ENCODE data around the gene SERINC1.
"Not testable (repeated sequence)": the region's sequence is repeated elsewhere in the genome, so short reads cannot be mapped to it uniquely, and the experiment has no call there.

SERINC1 gene

DNA sequence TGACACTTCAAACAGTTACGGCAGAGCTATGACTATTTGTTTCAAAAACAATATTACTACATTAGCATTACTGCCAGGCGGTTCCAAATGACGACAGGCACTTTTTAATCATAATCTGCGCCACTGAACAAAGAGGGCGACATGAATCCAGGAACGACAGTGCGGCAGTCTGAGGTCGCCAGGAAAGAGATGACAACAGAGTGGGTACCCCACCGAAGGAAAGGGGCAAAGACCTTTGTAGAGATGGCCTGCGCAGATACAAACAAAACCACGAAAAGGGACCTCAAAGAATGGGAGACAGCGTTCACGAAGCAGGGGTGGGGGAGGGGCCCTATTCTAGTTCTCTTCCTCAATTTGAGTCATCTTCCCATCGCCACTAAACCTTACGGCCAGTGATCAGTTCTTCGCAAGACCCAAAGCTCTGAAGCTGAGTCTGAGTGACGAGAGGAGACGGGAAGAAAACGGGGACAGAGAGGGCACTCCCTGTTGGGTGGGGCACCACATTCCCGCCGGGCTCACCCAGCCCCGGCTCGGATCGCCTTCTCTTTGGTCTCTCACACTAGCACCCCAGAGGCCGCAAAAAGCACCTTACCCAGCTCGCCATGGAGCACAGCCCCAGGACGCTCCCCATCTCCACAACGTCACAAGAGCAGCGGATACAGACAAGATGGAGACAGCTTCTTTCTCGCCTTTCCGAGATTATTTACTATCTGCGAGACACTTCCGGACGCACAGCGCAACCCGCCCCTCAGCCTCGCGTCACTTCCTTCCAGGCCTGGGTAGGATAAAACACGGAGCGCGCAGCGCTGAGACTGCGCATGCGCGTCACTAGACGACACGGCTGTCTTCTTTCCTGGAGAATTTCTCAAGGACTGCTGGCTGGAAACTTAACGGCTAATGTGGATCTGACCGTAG lies at the start of gene SERINC1:
TSS of gene SERINC1 (minus strand) at position 701 of the 915 bp plus-strand sequence. CDS start at position 631, 70 bp downstream.
- DNase-seq (ENCODE audit: low read depth, low spot score), result peak; percentile 86

DNA sequence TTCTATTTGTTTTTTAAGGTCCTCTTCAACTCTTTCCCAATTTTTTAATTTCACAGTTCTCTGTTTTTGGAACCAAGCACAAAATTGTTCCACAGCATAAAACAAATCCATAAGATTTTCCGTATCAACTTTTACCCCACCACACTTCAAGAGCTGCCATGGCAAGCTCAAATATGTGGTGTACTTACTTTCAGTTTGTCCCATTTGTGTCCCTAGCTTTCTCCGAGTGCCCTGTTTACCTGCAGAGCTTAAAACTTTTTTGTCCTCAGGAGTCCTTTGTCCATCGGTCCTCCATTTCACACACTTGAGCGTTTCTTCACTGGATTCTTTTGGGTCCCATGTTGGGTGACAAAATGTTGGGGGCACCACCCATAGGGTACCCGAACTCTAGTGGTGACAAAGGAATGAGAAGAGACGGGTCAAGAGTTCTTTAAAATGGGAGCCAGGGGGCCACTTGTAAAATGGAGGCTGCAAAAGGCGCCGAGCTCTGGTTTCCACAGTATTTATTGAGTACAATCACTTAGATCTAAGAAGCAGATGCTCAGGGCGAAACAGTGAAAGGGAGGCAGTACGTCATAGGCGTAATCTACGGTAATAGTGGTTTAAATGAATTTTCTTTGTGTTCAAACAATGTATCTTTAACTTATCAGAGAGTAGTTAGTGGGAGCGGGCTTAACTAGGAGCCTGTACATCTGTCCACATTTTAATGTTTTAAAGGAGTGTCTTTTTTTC lies 39.8 kb upstream of the SERINC1 start:
- no peak for DNase-seq (ENCODE audit: low read depth, low spot score)

DNA sequence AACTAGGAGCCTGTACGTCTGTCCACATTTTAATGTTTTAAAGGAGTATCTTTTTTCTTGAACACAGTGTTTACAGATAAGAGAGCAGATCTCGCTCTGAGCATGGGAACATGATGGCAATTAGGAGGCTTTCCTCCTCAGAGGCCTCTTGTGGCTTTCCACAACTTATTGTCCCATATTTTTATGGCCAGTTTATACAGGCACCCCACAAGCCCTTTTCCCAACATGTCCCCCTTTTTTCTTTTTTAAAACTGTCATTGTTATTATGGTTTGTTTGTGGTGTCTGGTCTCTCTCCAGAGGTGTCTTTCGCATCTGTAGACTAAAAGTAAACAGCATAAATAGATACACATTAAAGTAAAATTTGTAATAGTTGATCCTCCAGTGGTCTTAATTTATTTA lies 33.6 kb upstream of the SERINC1 start:
- not testable (repeated sequence) for DNase-seq (ENCODE audit: low read depth, low spot score)

DNA sequence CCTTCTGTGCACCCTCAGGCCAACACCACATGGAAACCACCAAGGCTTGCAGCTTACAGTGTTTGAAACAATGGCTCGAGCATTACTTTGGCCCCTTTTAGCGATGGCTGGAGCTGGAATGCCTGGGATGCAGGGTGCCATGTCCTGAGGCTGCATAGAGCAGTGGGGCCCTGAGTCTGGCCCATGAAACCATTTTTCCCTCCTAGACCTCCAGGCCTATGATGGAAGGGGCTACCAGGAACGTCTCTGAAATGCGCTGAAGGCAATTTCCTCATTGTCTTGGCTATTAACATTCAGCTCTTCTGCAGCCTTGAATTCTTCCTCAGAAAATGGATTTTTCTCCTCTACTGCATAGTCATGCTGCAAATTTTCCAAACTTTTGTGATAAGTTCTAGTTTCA lies 29.9 kb upstream of the SERINC1 start:
- DNase-seq (ENCODE audit: low read depth, low spot score), result no peak

DNA sequence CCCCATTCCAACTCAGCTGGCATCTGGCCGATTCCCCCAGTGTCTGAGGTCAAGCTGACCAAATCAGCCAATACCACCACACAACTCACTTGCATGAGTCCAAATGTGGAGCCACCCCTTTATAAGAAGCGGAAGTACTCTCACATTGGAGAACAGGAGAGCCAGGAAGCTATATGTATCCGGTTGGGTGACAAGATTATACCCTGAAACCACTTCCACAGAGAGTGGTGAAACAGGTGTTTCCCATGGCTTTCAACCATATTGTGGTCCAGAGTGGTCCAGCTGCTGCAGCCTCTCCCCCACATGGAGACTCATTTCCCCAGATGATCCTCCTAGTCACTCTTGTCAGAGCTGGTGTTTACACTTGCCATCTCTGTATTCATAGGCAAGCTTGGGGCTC lies 24.0 kb upstream of the SERINC1 start:
- DNase-seq (ENCODE audit: low read depth, low spot score), result no peak

DNA sequence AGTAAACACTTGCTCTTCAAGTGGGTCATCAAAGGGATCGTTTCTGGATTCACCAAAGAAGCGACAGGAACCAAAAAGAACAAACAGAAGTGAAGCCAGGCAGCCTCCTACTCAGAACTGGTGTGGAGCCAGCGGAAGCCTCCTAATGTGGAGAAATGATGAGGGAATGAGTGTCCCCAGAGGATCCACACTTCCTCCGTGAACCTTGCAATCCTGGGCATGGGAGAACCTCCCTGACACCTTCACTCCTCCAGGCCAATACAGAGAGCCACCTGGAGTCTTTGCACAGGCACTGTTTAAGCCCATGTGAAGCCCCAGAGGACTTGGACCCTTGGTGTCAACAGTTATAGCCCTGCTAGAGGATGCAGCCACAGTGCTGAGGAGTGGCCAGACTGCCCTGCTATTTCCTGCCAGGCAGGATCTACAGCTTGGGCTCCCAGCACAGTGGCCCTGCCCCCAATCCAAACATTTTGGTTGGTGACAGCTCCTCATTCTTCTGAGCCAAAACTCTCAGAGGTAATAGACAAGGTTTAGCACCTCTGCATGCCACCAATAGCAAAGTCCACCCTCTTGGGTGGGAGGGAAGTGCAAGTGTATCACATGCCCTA lies 23.2 kb upstream of the SERINC1 start:
- DNase-seq (ENCODE audit: low read depth, low spot score), result no peak

DNA sequence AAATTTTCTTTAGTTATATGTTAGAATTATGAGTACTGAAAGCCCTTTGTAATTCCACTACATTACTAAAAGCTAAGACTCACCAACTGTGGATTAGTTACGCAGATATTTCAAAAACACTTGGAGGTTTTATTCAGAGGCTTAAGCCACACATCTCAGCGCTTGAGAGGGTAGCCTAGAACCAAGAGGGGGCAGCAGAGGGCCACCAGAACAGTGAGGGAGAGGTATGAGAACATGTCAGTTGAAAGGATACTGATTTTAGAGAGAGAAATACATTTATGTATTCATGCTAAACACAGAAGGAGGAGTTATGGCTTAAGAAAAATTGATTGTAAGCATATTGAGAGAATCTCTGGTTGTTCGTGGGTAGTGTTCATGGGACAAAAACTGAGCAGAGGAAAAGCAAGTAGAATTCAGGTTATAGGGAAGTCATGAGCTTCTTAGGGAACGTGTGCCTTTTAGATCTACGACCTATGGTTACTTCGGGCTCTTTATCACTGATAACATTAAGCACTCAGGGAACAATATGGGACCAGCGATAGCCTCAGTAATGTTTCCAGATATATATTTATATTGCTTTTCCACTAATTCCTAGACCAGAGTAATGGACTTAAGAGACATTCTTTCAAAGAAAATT lies 20.4 kb upstream of the SERINC1 start:
- peak; percentile 56 for DNase-seq (ENCODE audit: low read depth, low spot score)

DNA sequence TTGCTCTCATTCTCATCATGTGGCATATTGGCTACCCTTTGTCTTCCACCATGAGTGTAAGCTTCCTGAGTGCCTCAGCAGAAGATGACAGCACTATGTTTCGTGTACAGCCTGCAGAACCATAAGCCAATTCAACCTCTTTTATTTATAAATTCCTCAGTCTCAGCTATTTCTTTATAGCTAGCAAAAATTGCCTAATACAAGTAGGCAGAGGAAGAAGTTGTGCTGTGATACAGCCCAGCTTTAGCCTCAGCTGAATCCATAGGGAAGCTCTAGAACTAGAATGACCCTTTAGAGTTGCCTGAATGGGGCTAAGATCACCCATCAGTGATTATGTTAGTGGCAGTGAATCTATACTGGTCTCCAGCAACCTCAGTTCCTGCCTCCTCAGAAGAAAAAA lies 19.0 kb upstream of the SERINC1 start:
- no peak for DNase-seq (ENCODE audit: low read depth, low spot score)

DNA sequence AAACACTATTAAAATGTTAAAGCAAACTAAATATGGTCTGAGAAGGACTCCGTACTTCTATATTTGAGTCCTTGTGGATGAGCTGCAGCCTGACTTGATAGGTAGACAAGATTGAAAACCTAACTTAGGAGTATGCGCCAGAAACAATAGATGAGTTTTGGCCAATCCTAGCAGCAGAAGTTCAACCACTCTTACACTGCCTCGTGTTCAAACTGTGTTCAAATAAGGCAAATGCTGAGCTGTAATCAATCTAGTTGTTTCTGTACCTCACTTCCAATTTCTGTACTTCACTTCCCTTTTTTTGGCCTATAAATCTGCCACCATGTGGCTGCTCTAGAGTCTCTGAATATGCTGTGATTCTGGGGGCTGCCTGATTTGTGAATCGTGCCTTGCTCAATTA lies 13.2 kb upstream of the SERINC1 start:
- no peak for DNase-seq (ENCODE audit: low read depth, low spot score)

DNA sequence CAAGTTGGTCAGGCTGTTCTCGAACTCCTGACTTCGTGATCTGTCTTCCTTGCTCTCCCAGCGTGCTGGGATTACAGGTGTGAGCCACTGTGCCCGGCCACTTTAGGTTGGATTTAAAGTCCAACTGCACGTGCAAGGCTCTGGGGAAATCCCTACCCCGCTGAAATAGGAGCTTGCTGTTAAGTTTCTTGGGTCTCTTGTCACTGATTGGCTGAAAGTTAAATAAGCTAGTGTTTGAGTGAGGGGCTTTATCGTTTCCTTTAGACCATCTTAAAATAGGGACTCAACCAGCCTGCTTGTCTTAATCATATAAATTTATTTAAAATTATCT lies 11.1 kb upstream of the SERINC1 start:
- no peak for DNase-seq (ENCODE audit: low read depth, low spot score)

DNA sequence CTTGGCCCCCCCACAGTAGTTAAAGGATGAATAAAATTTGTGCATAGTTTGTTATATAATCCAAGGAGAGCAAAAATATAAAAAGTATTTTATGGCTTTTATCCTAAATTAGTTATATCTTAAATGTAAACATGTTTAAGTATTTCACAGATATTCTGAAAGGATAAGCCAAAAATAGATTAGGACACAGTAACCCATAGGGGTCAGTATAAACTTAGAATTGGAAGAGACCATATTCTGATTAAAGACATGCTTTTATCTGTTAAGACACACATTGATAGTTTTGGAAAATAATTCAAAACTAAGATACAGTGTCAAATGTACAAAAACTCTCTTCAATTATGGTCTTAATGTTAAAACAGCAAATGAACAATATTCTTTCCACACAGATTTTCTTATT lies 4.5 kb upstream of the SERINC1 start:
- no peak for DNase-seq (ENCODE audit: low read depth, low spot score)

DNA sequence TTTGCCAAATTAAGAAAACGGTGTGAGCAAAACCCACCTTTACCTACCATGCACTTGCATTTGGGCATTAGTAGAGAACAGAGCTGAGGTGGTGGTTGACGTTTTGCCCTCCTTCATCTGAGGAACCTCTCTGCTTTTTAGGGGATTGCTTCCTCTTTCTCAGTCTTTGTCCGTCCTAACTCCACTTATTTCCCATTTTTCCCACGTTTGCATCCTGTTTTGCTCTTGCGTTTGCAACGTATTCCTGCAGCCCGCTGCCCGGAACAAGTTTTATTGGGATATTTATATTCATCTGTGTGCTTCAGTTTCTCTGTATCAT lies 374 bp upstream of the SERINC1 start:
- no peak for DNase-seq (ENCODE audit: low read depth, low spot score)

DNA sequence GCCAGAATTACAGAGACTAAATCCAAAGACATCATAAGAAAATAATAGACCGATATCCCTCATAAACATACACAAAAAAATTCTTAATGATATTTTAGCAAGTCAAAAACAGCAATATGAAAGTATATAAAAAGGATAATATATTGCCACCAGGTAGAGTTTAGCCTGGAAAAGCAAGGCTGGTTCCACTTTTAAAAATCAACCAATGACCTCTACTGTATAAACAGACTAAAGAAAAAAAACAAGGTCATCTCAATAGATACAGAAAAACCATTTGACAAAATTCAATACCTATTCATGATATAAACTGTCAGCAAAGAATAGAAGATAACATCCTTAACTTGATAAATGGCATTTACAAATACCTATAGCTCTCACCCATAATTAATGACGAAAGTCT lies 9.7 kb downstream of the SERINC1 start:
- no peak for DNase-seq (ENCODE audit: low read depth, low spot score)

DNA sequence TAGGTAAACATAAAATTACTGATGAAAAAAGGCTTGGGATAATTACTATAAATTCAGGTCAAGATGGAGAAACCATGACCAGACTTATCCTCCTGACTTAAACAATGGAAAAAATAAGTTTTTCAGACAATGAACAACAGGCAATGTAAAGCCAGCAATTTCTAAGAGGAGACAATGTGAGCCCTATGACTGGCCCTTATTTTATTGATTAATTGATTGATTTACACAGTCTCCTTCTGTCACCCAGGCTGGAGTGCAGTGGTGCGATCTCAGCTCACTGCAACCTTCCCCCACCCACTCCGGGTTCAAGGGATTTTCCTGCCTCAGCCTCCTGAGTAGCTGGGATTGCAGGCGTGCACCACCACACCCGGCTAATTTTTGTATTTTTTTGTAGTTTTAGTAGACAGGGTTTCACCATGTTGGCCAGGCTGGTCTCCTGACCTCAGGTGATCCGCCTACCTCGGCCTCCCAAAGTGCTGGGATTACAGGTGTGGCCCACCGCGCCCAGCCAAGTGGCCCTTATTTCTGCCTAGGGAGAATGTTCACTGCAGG lies 11.7 kb downstream of the SERINC1 start:
- not testable (repeated sequence) for DNase-seq (ENCODE audit: low read depth, low spot score)

DNA sequence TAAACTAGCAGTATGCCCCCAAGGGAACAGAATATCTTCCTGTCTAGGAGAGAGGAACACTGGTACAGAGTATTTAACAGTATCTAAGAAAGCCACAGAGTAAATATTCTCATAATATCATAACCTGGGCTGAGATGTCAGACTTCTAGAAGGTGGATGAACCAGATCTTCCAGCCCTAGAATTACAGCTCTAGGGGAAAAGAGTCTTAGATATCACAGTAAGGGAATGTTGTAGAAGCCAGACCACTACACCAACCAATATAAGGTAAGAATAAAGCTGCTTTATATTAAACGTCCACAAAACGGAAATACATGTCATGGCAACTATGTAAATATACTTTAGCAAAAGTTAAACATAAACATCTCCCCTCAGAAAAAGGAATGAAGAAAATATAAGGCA lies 12.4 kb downstream of the SERINC1 start:
- DNase-seq (ENCODE audit: low read depth, low spot score), result no peak

DNA sequence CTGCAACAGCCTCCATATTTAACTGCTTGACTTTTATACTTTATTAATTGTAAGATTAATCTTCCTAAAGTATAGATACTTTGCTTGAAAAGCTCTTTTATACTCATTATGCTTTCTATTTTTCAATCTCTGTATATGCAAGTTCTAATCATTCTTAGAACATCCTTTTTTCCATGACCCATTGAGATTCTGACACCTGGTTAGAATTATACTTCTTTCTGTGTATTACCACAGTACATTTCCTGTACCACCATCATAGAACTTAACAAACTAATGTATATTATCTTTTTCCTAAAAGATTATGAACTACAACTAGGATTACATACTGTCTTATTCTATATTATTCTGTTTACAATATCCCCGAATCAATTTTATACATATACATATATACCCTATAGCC lies 13.5 kb downstream of the SERINC1 start:
- no peak for DNase-seq (ENCODE audit: low read depth, low spot score)

DNA sequence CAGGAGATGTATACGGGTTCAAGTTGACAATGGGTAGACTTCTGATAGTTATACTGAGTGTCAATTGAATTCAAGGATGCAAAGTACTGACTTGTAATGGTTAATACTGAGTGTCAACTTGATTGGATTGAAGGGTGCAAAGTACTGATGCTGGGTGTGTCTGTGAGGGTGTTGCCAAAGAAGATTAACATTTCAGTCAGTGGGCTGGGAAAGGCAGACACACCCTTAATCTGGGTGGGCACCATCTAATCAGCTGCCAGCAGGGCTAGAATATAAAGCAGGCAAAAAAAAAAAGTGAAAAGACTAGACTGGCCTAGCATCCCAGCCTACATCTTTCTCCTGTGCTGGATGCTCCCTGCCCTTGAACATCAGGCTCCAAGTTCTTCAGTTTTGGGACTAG lies 16.5 kb downstream of the SERINC1 start:
- not testable (repeated sequence) for DNase-seq (ENCODE audit: low read depth, low spot score)

DNA sequence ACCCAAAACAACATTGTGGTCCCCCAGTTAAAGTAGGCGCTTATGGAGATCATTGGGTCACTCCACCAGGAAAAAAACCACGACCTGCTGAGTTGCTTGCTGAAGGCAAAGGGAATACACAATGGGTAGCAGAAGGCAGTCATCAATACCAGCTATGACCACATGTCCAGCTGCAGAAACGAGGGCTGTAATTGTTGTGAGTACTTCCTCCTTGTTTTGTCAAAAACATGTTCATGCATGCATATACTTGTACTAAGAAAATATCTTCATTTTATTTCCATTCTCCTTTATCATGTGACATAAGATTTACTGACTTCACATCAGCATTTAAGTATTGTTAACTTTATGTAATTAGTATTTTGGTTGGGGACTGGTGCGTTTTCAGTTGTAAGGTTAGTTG lies 16.9 kb downstream of the SERINC1 start:
- DNase-seq (ENCODE audit: low read depth, low spot score), result no peak

DNA sequence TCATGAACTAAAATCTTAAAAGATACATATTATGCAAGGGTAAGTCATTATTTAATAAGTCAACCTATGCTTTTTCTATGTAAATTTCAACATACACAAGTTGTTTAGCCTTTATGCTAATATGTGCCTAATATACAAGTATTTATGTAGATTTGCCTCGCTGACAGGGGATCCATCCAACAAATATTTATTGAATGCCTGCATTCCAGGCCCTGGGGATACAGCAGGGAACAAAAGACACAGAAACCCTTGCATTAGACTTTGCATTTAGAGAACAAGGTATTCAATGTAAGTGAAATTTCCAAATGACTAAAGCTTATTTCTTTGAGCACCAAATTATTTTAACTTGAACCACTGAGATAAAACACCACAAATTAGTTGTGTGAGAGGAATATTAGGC lies 19.1 kb downstream of the SERINC1 start:
- DNase-seq (ENCODE audit: low read depth, low spot score), result no peak

DNA sequence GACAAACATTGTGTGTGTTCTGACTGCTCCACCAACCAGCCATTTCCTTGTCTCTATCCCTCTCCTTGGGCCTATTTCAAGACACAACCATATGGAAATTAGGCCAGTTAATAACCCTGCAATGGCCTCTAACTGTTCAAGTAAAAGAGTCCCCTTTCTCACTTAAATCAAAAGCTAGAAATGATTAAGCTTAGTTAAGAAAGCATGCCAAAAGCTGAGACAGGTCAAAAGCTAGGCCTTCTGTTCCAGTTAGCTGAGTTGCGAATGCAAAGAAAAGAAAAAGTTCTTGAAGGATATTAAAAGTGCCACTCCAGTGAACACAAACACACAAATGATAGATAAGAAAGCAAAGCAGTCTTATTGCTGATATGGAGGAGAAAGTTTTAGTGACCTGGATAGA lies 22.5 kb downstream of the SERINC1 start:
- no peak for DNase-seq (ENCODE audit: low read depth, low spot score)

DNA sequence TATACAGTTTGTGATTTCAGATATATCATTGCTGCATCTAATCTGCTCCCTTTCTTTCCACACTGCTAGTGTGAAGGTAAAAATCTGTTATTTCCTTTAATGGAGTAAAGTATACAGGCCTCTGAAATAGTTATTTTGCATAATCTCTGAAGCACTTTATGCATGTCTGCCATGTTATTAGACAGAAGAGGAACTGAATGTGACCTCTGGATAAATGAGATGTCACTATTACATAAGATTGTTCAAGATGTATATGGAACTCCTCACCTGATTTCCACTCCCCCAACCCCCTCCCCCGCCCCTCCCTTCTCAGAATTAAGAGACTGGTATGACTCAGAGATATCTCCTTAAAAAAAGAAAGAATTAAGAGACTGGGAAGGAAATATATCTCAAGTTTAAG lies 26.3 kb downstream of the SERINC1 start:
- DNase-seq (ENCODE audit: low read depth, low spot score), result no peak

DNA sequence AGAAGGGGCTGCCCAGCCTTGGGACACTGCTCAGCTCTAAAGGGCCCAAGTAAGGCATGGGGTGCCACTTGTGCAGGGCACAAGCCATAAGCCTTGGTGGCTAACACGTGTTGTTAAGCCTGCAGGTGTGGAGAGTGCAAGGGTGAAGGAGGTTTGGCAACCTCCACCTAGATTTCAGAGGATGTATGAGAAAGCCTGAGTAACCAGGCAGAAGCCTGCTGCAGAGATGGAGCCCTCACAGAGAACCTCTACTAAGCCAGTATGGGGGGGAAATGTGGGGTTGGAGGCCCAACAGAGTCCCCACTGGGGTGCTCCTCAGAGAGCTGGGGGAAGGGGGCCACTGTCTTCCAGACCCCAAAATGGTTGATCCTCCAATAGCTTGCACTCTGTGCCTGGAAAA lies 32.6 kb downstream of the SERINC1 start:
- DNase-seq (ENCODE audit: low read depth, low spot score), result no peak
